Limb (tissue), 2 donors: ENCODE data around the gene LANCL3.
"Not testable (repeated sequence)": the region's sequence is repeated elsewhere in the genome, so short reads cannot be mapped to it uniquely, and the experiment has no call there.

ENCODE experiments used
- DNase-seq, 2 donors: peaks; one replicate each; pipeline ENCODE4 v3.0.0-alpha.2; 2016; ENCODE audit errors: extremely low spot score in 2 of 2

The LANCL3 gene

GRCh38 chrX:37613933-37614332 is 42.5 kb downstream of the LANCL3 start:
- no peak for DNase-seq

- DNase-seq, result no peak
Measured at GRCh38 chrX:37627602-37628001, 56.1 kb downstream of the LANCL3 start.

DNA sequence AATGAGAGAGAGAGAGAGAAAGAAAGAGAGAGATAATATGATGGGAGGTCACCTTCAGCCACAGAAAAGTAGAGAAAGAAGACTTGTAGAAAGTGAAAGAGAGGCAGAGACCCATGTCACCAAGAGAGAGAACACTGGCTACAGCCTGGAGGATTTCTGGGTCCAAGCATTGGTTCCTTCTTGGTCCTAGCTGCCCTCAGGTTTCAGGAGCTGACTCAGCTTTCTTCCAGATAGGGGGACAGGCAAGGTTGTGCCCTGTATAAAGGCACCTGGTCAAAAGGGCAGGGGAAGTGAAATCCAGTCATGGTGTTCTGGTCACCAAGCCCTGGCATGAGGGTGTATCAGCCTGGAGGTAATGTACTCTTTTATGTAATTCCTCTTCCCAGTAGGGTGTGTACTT is 66.6 kb downstream of the LANCL3 start:
- no peak for DNase-seq

DNA sequence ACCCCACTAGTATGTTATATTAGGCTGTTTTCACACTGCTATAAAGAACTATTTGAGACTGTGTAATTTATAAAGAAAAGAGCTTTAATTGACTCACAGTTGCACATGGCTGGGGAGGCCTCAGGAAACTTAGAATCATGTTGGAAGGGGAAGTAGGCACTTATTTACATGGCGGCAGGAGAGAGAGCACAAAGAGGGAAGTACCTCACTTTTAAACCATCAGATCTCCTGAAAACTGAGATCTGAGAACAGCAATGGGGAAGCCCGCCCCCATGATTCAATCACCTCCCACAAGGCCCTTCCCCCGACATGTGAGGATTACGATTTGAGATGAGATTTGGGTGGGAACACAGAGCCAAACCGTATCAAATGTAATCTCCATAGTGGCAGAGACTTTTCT is 68.7 kb downstream of the LANCL3 start:
- DNase-seq, result no peak

DNA sequence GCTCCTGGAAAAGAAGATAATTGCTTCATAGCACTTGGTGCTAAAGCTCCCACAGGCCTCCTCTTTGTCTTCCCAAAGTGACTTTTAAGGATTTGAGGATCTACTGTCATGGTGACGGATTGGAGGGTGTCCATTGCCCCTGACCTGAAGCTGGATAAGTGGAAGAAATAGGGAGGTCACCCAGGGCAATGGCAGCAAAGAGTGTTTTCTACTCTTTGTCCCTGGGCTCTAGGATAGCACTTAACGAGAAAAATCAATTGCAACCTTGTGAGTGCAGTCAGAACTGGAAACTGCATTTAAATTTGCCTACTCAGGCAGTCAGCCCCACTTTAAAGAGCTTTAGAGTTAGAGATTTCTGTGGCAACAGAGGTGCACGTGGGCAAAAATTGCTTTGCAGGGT is 70.4 kb downstream of the LANCL3 start:
- DNase-seq, result no peak

DNA sequence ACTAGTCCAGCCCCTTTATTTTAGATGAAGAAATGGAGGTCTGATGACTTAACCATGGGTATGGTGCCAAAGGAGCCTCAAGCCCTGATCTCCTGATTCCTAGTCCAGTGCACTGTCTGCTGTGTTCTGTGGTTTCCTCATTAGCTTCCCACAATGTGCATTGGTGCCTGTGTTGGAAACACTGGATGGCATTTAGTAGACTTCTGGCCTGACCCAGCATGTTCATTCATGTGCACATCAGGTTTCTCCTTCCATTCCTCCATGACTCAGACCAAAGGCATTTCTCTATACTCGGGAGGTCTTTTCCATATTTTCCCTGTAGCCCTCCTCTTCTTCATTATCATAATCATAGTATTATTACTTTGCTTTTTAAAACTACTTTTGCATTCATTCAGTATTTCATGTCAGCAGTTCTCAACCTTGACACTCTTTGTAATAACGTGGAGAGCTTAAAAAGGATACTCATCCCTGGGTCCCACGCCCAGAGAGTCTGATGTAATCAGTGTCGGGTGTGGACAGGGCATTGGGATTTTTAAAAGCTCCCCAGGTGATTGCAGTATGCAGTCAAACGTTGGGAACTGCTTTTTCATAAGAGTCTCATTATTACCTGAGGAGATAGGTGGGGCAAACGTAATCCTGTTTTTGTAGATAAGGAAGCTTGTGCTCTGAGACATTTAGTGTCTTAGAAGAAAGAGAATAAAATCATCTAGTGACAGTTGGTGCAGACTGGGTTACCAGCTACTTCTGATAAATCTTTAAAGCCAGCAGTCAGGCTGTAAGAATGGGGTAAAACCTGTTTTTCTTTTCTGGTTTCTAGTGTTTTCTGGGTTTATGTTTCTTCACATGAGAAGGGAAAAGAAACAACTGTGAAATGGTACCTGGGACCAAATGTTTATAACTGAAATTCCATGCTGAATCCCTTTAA is 73.2 kb downstream of the LANCL3 start:
- DNase-seq, result no peak

- no peak for DNase-seq
Measured at GRCh38 chrX:37646254-37646653, 74.8 kb downstream of the LANCL3 start.

GRCh38 chrX:37650879-37651278 is 79.4 kb downstream of the LANCL3 start:
- not testable (repeated sequence) for DNase-seq

DNA sequence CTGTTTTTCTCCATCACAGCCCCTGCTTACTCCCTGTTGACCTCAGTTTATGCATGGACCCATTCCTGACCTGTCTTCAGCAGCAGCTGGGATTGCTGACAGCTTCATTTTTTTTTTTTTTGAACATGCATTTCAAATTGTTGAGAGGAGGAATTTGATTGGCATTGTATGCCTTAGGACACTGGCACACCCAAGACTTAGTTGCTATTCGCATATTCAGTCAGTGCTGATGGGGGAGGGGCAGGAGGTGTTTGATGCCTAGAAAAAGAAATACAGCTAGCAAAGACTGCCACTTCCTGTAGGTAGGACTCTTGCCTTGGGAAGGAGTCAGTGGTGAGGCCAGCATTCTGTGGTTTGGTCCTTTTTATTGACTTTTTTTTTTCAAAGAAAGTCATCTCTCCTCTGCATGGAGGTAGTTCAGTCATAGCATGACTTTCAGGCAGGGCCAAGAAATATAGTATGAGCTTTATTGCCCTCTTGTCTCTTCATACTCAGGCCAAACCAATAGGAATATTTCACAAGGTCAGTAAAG is 80.5 kb downstream of the LANCL3 start:
- no peak for DNase-seq

- no peak for DNase-seq
Measured at GRCh38 chrX:37652589-37653231, 81.2 kb downstream of the LANCL3 start.

DNA sequence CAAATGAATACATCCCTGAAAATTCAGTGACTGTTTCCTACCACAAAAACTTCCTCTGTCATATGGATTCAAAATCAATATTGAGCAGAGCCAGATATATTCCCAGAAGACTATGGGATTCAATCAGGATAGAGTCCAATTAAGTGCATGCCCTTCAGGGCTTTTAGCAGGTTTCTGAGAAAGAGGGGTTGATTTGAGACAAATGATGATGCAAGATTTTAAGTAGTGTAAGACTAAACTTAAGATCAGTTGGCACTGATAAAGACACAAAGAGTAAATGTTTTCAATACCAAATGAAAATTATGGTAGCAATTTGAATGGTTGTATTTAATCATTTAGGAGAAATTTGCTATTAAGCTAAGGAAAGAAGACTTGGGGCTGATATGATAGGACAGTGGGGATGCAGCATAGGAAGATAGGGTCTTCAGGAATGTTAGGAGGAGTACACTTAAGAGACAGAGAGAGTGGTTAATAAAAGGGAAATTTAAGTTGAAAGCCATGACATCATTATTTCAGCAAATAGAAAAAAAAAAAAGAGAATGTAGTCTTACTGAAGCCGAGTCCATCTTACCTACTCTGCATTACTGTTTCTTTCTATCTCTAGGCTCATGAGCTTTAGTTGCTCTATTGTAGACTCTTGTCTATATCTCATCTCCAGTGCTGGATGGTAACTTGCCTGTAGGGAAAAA is 82.1 kb downstream of the LANCL3 start:
- no peak for DNase-seq

DNA sequence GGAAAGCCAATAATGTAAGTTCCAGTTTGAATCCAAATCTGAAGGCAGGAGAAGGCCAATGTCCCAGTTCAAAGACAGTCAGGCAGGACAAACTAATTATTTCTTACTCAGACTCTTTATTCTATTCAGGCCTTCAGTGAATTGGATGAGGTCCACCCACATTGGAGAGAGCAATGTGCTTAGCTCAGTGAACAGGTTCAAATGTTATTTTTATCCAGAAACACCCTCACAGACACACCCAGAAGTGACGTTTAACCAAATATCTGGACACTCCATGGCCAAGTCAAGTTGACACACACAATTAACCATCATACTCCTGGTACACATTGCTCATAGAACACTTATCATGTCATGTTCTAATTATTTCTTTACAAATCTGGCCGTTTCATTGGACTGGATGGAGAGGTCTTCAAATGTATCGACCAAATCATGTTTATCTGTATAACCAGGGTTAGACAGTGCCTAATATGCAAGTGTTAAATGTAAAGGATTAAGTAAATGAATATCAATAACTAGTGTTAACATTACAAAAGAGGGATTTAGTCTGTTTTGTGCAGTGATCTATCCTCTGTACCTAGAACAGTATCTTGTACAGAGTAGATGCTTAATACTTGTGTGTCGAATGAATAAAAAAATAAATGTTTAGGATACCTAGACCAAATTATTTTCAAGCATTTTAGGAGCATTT is 87.0 kb downstream of the LANCL3 start:
- DNase-seq, result no peak

GRCh38 chrX:37659047-37659446 is 87.6 kb downstream of the LANCL3 start:
- DNase-seq, result no peak

- DNase-seq, result no peak
Measured at GRCh38 chrX:37662181-37662580, 90.7 kb downstream of the LANCL3 start.

GRCh38 chrX:37666516-37666915 is 95.1 kb downstream of the LANCL3 start:
- DNase-seq, result no peak

GRCh38 chrX:37667141-37667540 is 95.7 kb downstream of the LANCL3 start:
- DNase-seq, result no peak

- no peak for DNase-seq
Measured at GRCh38 chrX:37672563-37672962, 101.1 kb downstream of the LANCL3 start.

DNA sequence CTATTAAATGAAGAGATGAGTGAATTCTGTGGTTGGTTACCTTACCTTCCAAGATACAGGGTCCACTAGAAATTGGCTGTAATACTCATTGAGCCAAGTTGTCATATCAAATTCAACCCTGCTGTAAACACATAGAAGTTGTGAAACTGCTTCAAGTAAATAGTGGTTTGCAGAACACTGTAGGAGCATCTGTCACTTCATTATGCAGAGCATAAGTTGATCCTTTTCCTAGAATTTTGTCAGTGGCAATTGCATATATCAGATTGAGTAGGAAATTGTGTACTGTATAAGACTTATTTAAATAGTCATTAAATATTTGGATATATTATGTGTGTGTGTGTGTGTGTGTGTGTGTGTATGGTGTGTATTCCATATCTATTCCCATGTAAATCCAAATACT is 105.3 kb downstream of the LANCL3 start:
- no peak for DNase-seq

DNA sequence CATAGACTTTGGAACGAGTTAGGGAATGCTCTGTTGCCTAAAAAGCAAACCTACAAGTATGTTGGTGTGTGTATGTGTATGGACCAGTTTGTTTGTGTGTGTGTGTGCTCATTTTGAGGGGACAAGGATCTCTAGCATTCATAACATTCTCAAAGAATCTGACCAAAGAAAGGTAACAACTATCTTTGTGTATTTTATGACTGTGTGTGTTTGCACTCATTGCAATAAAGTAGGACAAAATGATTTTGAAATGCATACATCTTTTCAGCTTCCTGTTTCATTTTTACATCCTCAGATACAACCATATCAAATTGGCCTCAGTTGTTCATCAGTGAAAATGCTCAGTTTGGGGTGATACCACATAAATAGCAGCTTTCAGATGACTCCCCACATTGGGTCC is 105.8 kb downstream of the LANCL3 start:
- no peak for DNase-seq

GRCh38 chrX:37677765-37678164 is 106.3 kb downstream of the LANCL3 start:
- no peak for DNase-seq

- no peak for DNase-seq
Measured at GRCh38 chrX:37678574-37678973, 107.1 kb downstream of the LANCL3 start.
